Measurements from ENCODE around the gene PNMA5.
A peak's percentile ranks its signal among the peaks of the same experiment; 100 is the strongest.

The PNMA5 gene

GRCh38 chrX:152960115-152960514 lies 33.8 kb downstream of the PNMA5 start:
- TF ChIP-seq CTCF (IDR thresholded peaks at IDR 0.05; ENCODE audit: insufficient read depth, low read length, poor library complexity, severe bottlenecking), result no peak
- DNase-seq (ENCODE audit: extremely low read depth, insufficient read length), result no peak
- Histone ChIP-seq H3K4me3 (replicated peaks; ENCODE audit: low read depth, low read length) (no peak overlapping the region), H3K36me3 (ENCODE audit: control insufficient read depth, insufficient read depth, low read length) (no peaks in the 10 kb centered on the region), H3K27me3 (replicated peaks; ENCODE audit: control insufficient read depth, insufficient read depth, low read length) (no peaks in the 10 kb centered on the region)

- no peaks in the 10 kb centered on the region for H3K27me3 ChIP-seq (replicated peaks; ENCODE audit: control insufficient read depth, insufficient read depth, low read length)
Observed at GRCh38 chrX:152959626-152960025, 34.3 kb downstream of the PNMA5 start.

GRCh38 chrX:152958524-152959465 lies 35.1 kb downstream of the PNMA5 start:
- H3K36me3 ChIP-seq (ENCODE audit: control insufficient read depth, insufficient read depth, low read length), result no peaks in the 10 kb centered on the region
- peak; percentile 91 for DNase-seq (ENCODE audit: extremely low read depth, insufficient read length)
- H3K4me3 ChIP-seq (replicated peaks; ENCODE audit: low read depth, low read length), result peak overlapping the region; percentile 18; the same call in 1 of the 2 replicates
- H3K27me3 ChIP-seq (replicated peaks; ENCODE audit: control insufficient read depth, insufficient read depth, low read length), result no peaks in the 10 kb centered on the region
- peak; percentile 89 for TF ChIP-seq CTCF (IDR thresholded peaks at IDR 0.05; ENCODE audit: insufficient read depth, low read length, poor library complexity, severe bottlenecking)

More at GRCh38 chrX:152959626-152960025, 34.3 kb downstream of the PNMA5 start:
- DNase-seq (ENCODE audit: extremely low read depth, insufficient read length), result no peak
- Histone ChIP-seq H3K4me3 (replicated peaks; ENCODE audit: low read depth, low read length) (no peak overlapping the region), H3K36me3 (ENCODE audit: control insufficient read depth, insufficient read depth, low read length) (no peaks in the 10 kb centered on the region)
- no peak for TF ChIP-seq CTCF (IDR thresholded peaks at IDR 0.05; ENCODE audit: insufficient read depth, low read length, poor library complexity, severe bottlenecking)

GRCh38 chrX:152958047-152958446 lies 35.9 kb downstream of the PNMA5 start:
- H3K4me3 ChIP-seq (replicated peaks; ENCODE audit: low read depth, low read length), result no peak overlapping the region
- DNase-seq (ENCODE audit: extremely low read depth, insufficient read length), result no peak
- no peaks in the 10 kb centered on the region for H3K36me3 ChIP-seq (ENCODE audit: control insufficient read depth, insufficient read depth, low read length)
- TF ChIP-seq CTCF (IDR thresholded peaks at IDR 0.05; ENCODE audit: insufficient read depth, low read length, poor library complexity, severe bottlenecking), result no peak
- no peaks in the 10 kb centered on the region for H3K27me3 ChIP-seq (replicated peaks; ENCODE audit: control insufficient read depth, insufficient read depth, low read length)

- no peak for DNase-seq (ENCODE audit: extremely low read depth, insufficient read length)
- H3K4me3 ChIP-seq (replicated peaks; ENCODE audit: low read depth, low read length), result no peak overlapping the region
- H3K36me3 ChIP-seq (ENCODE audit: control insufficient read depth, insufficient read depth, low read length), result peaks cover 1% of the 10 kb centered on the region
- no peaks in the 10 kb centered on the region for H3K27me3 ChIP-seq (replicated peaks; ENCODE audit: control insufficient read depth, insufficient read depth, low read length)
- no peak for TF ChIP-seq CTCF (IDR thresholded peaks at IDR 0.05; ENCODE audit: insufficient read depth, low read length, poor library complexity, severe bottlenecking)
Observed at GRCh38 chrX:152950786-152951185, 43.1 kb downstream of the PNMA5 start.

All from GM06990 (cell line).